H7 (cell line): ENCODE measurements around the gene DNER. TPM values are rescaled to one million over a fixed set of nuclear protein-coding genes. Genes with fewer than 3 reads are reported as not detected.
"Not testable (repeated sequence)": the region's sequence is repeated elsewhere in the genome, so short reads cannot be mapped to it uniquely, and the experiment has no call there.

Experiments
- DNase-seq: peaks from one replicate; pipeline ENCODE4 v3.0.0; 2012
- H3K27me3 ChIP-seq: 2 replicates; pipeline ENCODE4 v1.6.0; 2011; ENCODE audit warnings: mild to moderate bottlenecking, low read length; ENCODE audit not compliant: control insufficient read depth, insufficient read depth
- H3K36me3 ChIP-seq: replicated peaks from 2 replicates; pipeline ENCODE4 v1.5.1; 2011; ENCODE audit warnings: low read length; ENCODE audit not compliant: control insufficient read depth, insufficient read depth
- H3K4me3 ChIP-seq: 2 replicates; pipeline ENCODE4 v1.5.1; 2011; ENCODE audit warnings: low read depth, mild to moderate bottlenecking, control low read depth, low read length, moderate library complexity; ENCODE audit not compliant: insufficient read depth
- total RNA-seq: library from RNA; depleted of rRNA; stranded (reverse); fragments of >200 nt; shearing (Covaris generic); gene quantifications from 2 replicates; pipeline ENCODE4 v1.2.3, GENCODE V29; 2014

Gene DNER
- total RNA-seq, 1 experiment from 2014 or later: 1.0 TPM

- Histone ChIP-seq H3K4me3 (no peak overlapping the region), H3K27me3 (no peaks in the 10 kb centered on the region), H3K36me3 (no peaks in the 10 kb centered on the region)
- DNase-seq: no peak
Observed at GRCh38 chr2:229726643-229727042, 12.3 kb upstream of the DNER start.

GRCh38 chr2:229725716-229726574 lies 11.6 kb upstream of the DNER start:
- DNase-seq: no peak
- Histone ChIP-seq H3K27me3 (no peaks in the 10 kb centered on the region), H3K36me3 (no peaks in the 10 kb centered on the region), H3K4me3 (no peak overlapping the region)

GRCh38 chr2:229723192-229723591 lies 8.8 kb upstream of the DNER start:
- H3K27me3 ChIP-seq, H3K4me3 ChIP-seq, H3K36me3 ChIP-seq, DNase-seq: not testable (repeated sequence)

GRCh38 chr2:229719926-229720647 lies 5.7 kb upstream of the DNER start:
- Histone ChIP-seq H3K36me3 (no peaks in the 10 kb centered on the region), H3K4me3 (no peak overlapping the region), H3K27me3 (peaks cover 6% of the 10 kb centered on the region)
- no peak for DNase-seq

GRCh38 chr2:229718057-229718456 lies 3.7 kb upstream of the DNER start:
- Histone ChIP-seq H3K4me3 (no peak overlapping the region), H3K36me3 (no peaks in the 10 kb centered on the region), H3K27me3 (peaks cover 17% of the 10 kb centered on the region)
- no peak for DNase-seq

- H3K4me3 ChIP-seq: no peak overlapping the region
Observed at GRCh38 chr2:229715895-229716507, 1.6 kb upstream of the DNER start.

GRCh38 chr2:229714736-229715541 lies 584 bp upstream of the DNER start:
- Histone ChIP-seq H3K27me3 (peaks cover 26% of the 10 kb centered on the region), H3K4me3 (peak overlapping the region; percentile 53), H3K36me3 (no peaks in the 10 kb centered on the region)
- DNase-seq: peak; percentile 88

More at GRCh38 chr2:229715895-229716507, 1.6 kb upstream of the DNER start:
- DNase-seq: peak; percentile 50
- Histone ChIP-seq H3K36me3 (no peaks in the 10 kb centered on the region), H3K27me3 (peaks cover 26% of the 10 kb centered on the region)

- H3K4me3 ChIP-seq: peak overlapping the region; percentile 44
- peaks cover 26% of the 10 kb centered on the region for H3K27me3 ChIP-seq
- DNase-seq: peak; percentile 84
- no peaks in the 10 kb centered on the region for H3K36me3 ChIP-seq
Observed at GRCh38 chr2:229713371-229714079, 830 bp downstream of the DNER start.

GRCh38 chr2:229712136-229712535 lies 2.2 kb downstream of the DNER start:
- Histone ChIP-seq H3K4me3 (no peak overlapping the region), H3K36me3 (no peaks in the 10 kb centered on the region), H3K27me3 (peaks cover 24% of the 10 kb centered on the region)
- DNase-seq: no peak

GRCh38 chr2:229708335-229708734 lies 6.0 kb downstream of the DNER start:
- H3K4me3 ChIP-seq: no peak overlapping the region
- no peaks in the 10 kb centered on the region for H3K36me3 ChIP-seq
- DNase-seq: no peak
- peaks cover 12% of the 10 kb centered on the region for H3K27me3 ChIP-seq

- no peaks in the 10 kb centered on the region for H3K36me3 ChIP-seq
- H3K27me3 ChIP-seq: no peaks in the 10 kb centered on the region
- no peak overlapping the region for H3K4me3 ChIP-seq
- DNase-seq: no peak
Observed at GRCh38 chr2:229703909-229704630, 10.3 kb downstream of the DNER start.

- no peaks in the 10 kb centered on the region for H3K36me3 ChIP-seq
- DNase-seq: no peak
- no peak overlapping the region for H3K4me3 ChIP-seq
- H3K27me3 ChIP-seq: no peaks in the 10 kb centered on the region
Observed at GRCh38 chr2:229701716-229702115, 12.6 kb downstream of the DNER start.

GRCh38 chr2:229701062-229701461 lies 13.3 kb downstream of the DNER start:
- H3K27me3 ChIP-seq: no peaks in the 10 kb centered on the region

More at GRCh38 chr2:229701062-229701461, 13.3 kb downstream of the DNER start:
- no peak for DNase-seq
- H3K36me3 ChIP-seq: no peaks in the 10 kb centered on the region; the same call in 1 of the 2 replicates
- no peak overlapping the region for H3K4me3 ChIP-seq
